ENCODE data around the gene TIMP2. TPM values are rescaled to one million over a fixed set of nuclear protein-coding genes. Genes with fewer than 3 reads are reported as not detected.
"Not testable (repeated sequence)": the region's sequence is repeated elsewhere in the genome, so short reads cannot be mapped to it uniquely, and the experiment has no call there.

The TIMP2 gene
- total and polyA plus RNA-seq, 8 donors, result 158 to 313 (median 179) TPM

- DNase-seq (peak in 3 of 4 donors; percentile 46 to 73 (median 70)), ATAC-seq (peak; percentile 62)
- intact Hi-C loops (cut with DNase I), result no loop called here
- Histone ChIP-seq H3K27me3 (no peaks in the 10 kb centered on the region), H3K4me3 (peak overlapping the region in 1 of 2 donors; percentile 36), H3K4me1 (peaks cover 21 to 96% of the 10 kb centered on the region in 2 donors), H3K9me3 (no peaks in the 10 kb centered on the region), H3K27ac (peak overlapping the region; percentile 71 to 96), H3K36me3 (no peaks in the 10 kb centered on the region)
- TF ChIP-seq, protein P1, sequence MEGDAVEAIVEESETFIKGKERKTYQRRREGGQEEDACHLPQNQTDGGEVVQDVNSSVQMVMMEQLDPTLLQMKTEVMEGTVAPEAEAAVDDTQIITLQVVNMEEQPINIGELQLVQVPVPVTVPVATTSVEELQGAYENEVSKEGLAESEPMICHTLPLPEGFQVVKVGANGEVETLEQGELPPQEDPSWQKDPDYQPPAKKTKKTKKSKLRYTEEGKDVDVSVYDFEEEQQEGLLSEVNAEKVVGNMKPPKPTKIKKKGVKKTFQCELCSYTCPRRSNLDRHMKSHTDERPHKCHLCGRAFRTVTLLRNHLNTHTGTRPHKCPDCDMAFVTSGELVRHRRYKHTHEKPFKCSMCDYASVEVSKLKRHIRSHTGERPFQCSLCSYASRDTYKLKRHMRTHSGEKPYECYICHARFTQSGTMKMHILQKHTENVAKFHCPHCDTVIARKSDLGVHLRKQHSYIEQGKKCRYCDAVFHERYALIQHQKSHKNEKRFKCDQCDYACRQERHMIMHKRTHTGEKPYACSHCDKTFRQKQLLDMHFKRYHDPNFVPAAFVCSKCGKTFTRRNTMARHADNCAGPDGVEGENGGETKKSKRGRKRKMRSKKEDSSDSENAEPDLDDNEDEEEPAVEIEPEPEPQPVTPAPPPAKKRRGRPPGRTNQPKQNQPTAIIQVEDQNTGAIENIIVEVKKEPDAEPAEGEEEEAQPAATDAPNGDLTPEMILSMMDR (IDR thresholded peaks at IDR 0.05), result no peak
These were observed 9.1 kb downstream of the TIMP2 start for GRCh38 chr17:78915872-78916632.

- Histone ChIP-seq H3K27me3 (no peaks in the 10 kb centered on the region), H3K27ac (peak overlapping the region in 1 of 2 donors; percentile 96), H3K4me3 (no peak overlapping the region), H3K36me3 (no peaks in the 10 kb centered on the region), H3K9me3 (no peaks in the 10 kb centered on the region), H3K4me1 (peaks cover 9 to 79% of the 10 kb centered on the region in 2 donors)
- ATAC-seq (no peak), DNase-seq (no peak)
- intact Hi-C loops (cut with DNase I), result no loop called here
- TF ChIP-seq, protein P1 (IDR thresholded peaks at IDR 0.05), result no peak
These were observed 12.1 kb downstream of the TIMP2 start for GRCh38 chr17:78913115-78913514.

DNA sequence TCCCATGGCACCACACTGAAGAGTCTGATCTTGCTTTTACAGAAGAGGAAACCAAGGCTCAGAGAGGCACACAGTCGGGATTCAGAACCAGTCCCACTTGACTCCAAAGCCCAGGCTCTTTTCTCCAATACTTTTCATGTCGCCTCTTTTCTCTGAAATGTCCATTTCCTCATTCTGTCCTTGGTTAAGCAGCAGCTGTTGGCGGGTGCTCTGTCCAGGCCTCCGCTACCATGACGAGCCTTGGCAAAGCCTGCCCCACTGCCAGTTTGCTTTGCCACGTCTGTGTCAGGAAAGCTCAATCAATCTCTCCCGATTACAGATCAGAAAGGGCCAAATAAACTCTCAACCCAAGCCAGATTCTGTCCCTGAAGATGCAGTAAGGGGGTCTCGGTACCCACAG lies 13.1 kb downstream of the TIMP2 start:
- intact Hi-C loops (cut with DNase I), result no loop called here
- H3K9me3 ChIP-seq, result no peaks in the 10 kb centered on the region
- H3K4me1 ChIP-seq, result peaks cover 9 to 69% of the 10 kb centered on the region in 2 donors
- H3K27me3 ChIP-seq, result no peaks in the 10 kb centered on the region
- DNase-seq (no peak), ATAC-seq (no peak)
- peak overlapping the region in 1 of 2 donors; percentile 96 for H3K27ac ChIP-seq
- no peaks in the 10 kb centered on the region for H3K36me3 ChIP-seq
- no peak overlapping the region for H3K4me3 ChIP-seq
- TF ChIP-seq, protein P1 (IDR thresholded peaks at IDR 0.05), result no peak

DNA sequence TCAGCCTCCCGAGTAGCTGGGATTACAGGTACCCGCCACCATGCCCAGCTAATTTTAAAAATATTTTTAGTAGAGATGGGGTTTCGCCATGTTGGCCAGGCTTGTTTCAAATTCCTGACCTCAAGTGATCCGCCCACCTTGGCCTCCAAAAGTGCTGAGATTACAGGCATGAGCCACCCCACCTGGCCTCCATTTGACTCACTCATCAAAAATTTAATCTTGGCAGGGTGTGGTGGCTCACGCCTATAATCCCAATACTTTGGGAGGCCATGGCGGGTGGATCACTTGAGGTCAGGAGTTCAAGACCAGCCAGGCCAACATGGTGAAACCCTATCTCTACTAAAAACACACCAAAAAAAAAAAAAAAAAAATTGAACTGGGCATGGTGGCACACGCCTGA lies 13.6 kb downstream of the TIMP2 start:
- peaks cover 7 to 65% of the 10 kb centered on the region in 2 donors for H3K4me1 ChIP-seq
- H3K9me3 ChIP-seq; H3K4me3 ChIP-seq; H3K27me3 ChIP-seq; H3K36me3 ChIP-seq; DNase-seq; ATAC-seq; intact Hi-C loops (cut with DNase I): not testable (repeated sequence)
- H3K27ac ChIP-seq, result peak overlapping the region; percentile 47 to 96

DNA sequence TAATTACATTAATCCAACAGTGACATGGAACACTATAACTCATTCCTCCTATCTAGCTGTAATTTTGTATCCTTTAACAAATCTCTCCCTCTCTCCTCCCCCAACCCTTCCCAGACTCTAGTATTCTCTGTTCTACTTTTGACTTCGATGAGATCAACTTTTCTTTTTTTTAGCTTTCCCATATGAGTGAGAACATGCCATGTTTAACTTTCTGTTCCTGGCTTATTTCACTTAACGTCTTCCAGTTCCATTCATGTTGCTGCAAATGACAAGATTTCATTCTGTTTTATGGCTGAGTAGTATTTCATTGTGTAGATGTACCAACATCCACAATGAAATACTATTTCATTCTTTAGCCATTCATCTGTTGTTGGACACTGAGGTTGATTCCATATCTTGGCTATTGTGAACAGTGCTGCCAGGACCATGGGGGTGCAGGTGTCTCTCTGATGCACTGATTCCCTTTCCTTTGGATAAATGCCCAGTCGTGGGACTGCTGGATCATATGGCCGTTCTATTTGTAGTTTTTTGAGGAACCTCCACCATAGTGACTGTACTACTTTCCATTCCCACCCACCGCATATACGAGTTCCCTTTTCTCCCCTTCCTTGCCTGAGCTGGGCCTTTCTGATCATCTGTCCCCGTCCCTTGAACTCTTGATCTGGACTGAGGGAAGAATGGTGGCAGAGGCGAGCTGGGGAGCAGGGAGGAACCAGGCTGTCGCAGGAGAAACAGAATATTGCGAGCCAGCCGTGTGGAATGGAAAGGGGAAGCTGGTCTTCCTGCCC lies 14.5 kb downstream of the TIMP2 start:
- H3K4me1 ChIP-seq, result peaks cover 0 to 57% of the 10 kb centered on the region in 2 donors
- H3K36me3 ChIP-seq, result no peaks in the 10 kb centered on the region
- peak in 1 of 4 donors; percentile 76 for DNase-seq
- H3K4me3 ChIP-seq, result no peak overlapping the region
- peak overlapping the region; percentile 47 to 96 for H3K27ac ChIP-seq
- no peaks in the 10 kb centered on the region for H3K27me3 ChIP-seq
- TF ChIP-seq, protein P1 (IDR thresholded peaks at IDR 0.05), result no peak
- no peaks in the 10 kb centered on the region for H3K9me3 ChIP-seq
- peak; percentile 79 for ATAC-seq
- intact Hi-C loops (cut with DNase I), result no loop called here
